Smooth muscle cell (in vitro differentiated cells): ENCODE results near the gene MTA2. TPM values are rescaled to one million over a fixed set of nuclear protein-coding genes. Genes with fewer than 3 reads are reported as not detected.

ENCODE experiments used
- DNase-seq: peaks from one replicate; lab custom pipeline; 2025; ENCODE audit not compliant: unreplicated experiment; lab: John Stamatoyannopoulos, UW
- H2AFZ ChIP-seq: fragments of 200-600 bp; sonication (generic); 2 replicates; pipeline ENCODE4 v1.6.0; 2016; ENCODE audit warnings: antibody characterized with exemption, low read depth, mild to moderate bottlenecking
- H3F3A ChIP-seq: fragments of 200-600 bp; sonication (generic); 2 replicates; pipeline ENCODE4 v1.6.0; 2017; ENCODE audit warnings: antibody characterized with exemption, low read depth
- H3K27ac ChIP-seq: fragments of 200-600 bp; sonication (generic); 2 replicates; pipeline ENCODE4 v1.5.1; 2016; ENCODE audit warnings: low read depth, mild to moderate bottlenecking
- H3K27me3 ChIP-seq: fragments of 200-600 bp; sonication (generic); 2 replicates; pipeline ENCODE4 v1.6.1; 2016; ENCODE audit warnings: low read depth, mild to moderate bottlenecking
- H3K36me3 ChIP-seq: fragments of 200-600 bp; sonication (generic); 2 replicates; pipeline ENCODE4 v1.5.1; 2016; ENCODE audit warnings: low read depth
- H3K4me1 ChIP-seq: fragments of 200-600 bp; sonication (generic); 2 replicates; pipeline ENCODE4 v1.5.1; 2016; ENCODE audit warnings: low read depth
- H3K4me2 ChIP-seq: fragments of 200-600 bp; sonication (generic); 2 replicates; pipeline ENCODE4 v1.6.0; 2016; ENCODE audit warnings: mild to moderate bottlenecking
- H3K4me3 ChIP-seq: fragments of 200-600 bp; sonication (generic); 2 replicates; pipeline ENCODE4 v1.5.1; 2016; ENCODE audit warnings: mild to moderate bottlenecking
- H3K79me2 ChIP-seq: fragments of 200-600 bp; sonication (generic); 2 replicates; pipeline ENCODE4 v1.6.0; 2016; ENCODE audit warnings: low read depth, mild to moderate bottlenecking
- H3K9ac ChIP-seq: fragments of 200-600 bp; sonication (generic); 2 replicates; pipeline ENCODE4 v1.6.0; 2016; ENCODE audit warnings: low read depth
- H3K9me3 ChIP-seq: fragments of 200-600 bp; sonication (generic); replicated peaks from 2 replicates; pipeline ENCODE4 v1.5.1; 2016; ENCODE audit warnings: low read depth
- H4K20me1 ChIP-seq: fragments of 200-600 bp; sonication (generic); 2 replicates; pipeline ENCODE4 v1.6.0; 2016; ENCODE audit warnings: low read depth
- WGBS: methylation state at CpG from one replicate; pipeline ENCODE4 v1.1.7; 2016; ENCODE audit warnings: low lambda C conversion rate; 5-methylcytosine and 5-hydroxymethylcytosine counted together
- polyA plus RNA-seq: library from polyadenylated mRNA; unstranded; fragments of >200 nt; fragmentation: Nextera tagmentation; extraction: Ambion mirVana; gene quantifications from 2 replicates; pipeline ENCODE4 v1.2.1, GENCODE V29; 2016
- total RNA-seq: library from RNA; depleted of rRNA; stranded (reverse); fragments of >200 nt; gene quantifications from 2 replicates; pipeline ENCODE4 v1.2.3, GENCODE V29; 2014
- TF ChIP-seq, protein P1 (sequence below): fragments of 200-600 bp; sonication (generic); IDR thresholded peaks from 2 replicates; pipeline ENCODE4 v1.5.1; 2017; ENCODE audit warnings: borderline replicate concordance, mild to moderate bottlenecking, antibody characterized with exemption; ENCODE audit not compliant: insufficient read depth, poor library complexity, severe bottlenecking

The MTA2 gene
- total and polyA plus RNA-seq, 2 experiments from 2014 or later = 22.7 to 65.9 TPM

DNA sequence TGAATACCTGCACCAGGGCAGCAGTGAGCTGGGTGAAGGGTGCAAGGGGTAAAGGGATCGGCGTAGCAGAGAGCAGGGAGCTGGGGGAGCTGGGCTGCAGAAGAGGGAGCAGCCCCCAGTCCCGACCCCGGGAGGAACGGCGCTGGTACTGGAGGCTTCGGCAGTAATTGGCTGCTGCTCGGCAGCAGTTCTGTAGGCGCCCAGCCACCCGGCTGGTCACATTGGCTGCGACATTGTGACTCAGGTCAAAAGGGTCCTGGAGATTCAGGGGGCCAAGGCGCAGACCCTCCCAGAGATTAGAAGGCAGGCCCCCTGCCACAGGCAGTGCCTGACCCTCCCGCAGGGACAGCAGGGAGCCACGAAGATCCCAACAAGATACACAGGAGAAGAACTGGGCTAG lies 25.8 kb downstream of the MTA2 start:
- Histone ChIP-seq H3F3A (peaks cover 5% of the 10 kb centered on the region), H3K27ac (peak overlapping the region; percentile 94), H3K4me2 (peak overlapping the region; percentile 91), H3K36me3 (peaks cover 3% of the 10 kb centered on the region), H3K4me3 (peak overlapping the region; percentile 97), H2AFZ (no peak overlapping the region), H3K79me2 (peaks cover 51% of the 10 kb centered on the region), H3K4me1 (peaks cover 11% of the 10 kb centered on the region), H3K9me3 (no peaks in the 10 kb centered on the region), H3K27me3 (no peaks in the 10 kb centered on the region), H4K20me1 (peaks cover 26% of the 10 kb centered on the region), H3K9ac (peak overlapping the region; percentile 97)
- DNase-seq = no peak
- TF ChIP-seq, protein P1, sequence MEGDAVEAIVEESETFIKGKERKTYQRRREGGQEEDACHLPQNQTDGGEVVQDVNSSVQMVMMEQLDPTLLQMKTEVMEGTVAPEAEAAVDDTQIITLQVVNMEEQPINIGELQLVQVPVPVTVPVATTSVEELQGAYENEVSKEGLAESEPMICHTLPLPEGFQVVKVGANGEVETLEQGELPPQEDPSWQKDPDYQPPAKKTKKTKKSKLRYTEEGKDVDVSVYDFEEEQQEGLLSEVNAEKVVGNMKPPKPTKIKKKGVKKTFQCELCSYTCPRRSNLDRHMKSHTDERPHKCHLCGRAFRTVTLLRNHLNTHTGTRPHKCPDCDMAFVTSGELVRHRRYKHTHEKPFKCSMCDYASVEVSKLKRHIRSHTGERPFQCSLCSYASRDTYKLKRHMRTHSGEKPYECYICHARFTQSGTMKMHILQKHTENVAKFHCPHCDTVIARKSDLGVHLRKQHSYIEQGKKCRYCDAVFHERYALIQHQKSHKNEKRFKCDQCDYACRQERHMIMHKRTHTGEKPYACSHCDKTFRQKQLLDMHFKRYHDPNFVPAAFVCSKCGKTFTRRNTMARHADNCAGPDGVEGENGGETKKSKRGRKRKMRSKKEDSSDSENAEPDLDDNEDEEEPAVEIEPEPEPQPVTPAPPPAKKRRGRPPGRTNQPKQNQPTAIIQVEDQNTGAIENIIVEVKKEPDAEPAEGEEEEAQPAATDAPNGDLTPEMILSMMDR = no peak
- 94% methylated on average over 14 of the region's 14 CpGs for WGBS

DNA sequence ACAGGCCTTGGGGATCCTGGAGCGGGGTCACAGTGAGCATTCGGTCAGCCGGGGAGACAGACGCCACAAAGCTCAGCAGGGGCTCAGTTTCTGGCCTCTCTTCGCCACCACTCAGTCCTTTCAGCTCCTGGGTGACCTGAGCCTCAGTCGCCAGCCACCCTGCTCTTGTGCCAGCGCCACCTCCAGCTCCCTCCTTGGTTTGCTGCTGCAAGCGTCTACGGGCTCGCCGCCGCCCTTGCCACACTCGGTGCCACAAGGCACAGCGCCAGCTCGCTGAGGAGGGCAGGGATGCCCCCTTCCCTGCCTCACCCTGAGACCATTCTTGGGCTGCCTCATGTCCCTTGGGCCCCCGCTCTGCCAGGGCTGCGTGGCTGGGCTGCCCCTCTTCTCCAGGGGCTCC lies 26.5 kb downstream of the MTA2 start:
- H3K9me3 ChIP-seq = no peaks in the 10 kb centered on the region
- H3K4me2 ChIP-seq = peak overlapping the region; percentile 91
- H3K4me3 ChIP-seq = peak overlapping the region; percentile 97
- no peak overlapping the region for H2AFZ ChIP-seq
- peaks cover 11% of the 10 kb centered on the region for H3K4me1 ChIP-seq
- TF ChIP-seq, protein P1 = no peak
- no peaks in the 10 kb centered on the region for H3K27me3 ChIP-seq
- H3K9ac ChIP-seq = peak overlapping the region; percentile 97
- peaks cover 31% of the 10 kb centered on the region for H4K20me1 ChIP-seq
- H3F3A ChIP-seq = peaks cover 5% of the 10 kb centered on the region
- peaks cover 3% of the 10 kb centered on the region for H3K36me3 ChIP-seq
- WGBS = 74% methylated on average over 17 of the region's 17 CpGs
- H3K27ac ChIP-seq = peak overlapping the region; percentile 94
- peaks cover 58% of the 10 kb centered on the region for H3K79me2 ChIP-seq
- DNase-seq = no peak

DNA sequence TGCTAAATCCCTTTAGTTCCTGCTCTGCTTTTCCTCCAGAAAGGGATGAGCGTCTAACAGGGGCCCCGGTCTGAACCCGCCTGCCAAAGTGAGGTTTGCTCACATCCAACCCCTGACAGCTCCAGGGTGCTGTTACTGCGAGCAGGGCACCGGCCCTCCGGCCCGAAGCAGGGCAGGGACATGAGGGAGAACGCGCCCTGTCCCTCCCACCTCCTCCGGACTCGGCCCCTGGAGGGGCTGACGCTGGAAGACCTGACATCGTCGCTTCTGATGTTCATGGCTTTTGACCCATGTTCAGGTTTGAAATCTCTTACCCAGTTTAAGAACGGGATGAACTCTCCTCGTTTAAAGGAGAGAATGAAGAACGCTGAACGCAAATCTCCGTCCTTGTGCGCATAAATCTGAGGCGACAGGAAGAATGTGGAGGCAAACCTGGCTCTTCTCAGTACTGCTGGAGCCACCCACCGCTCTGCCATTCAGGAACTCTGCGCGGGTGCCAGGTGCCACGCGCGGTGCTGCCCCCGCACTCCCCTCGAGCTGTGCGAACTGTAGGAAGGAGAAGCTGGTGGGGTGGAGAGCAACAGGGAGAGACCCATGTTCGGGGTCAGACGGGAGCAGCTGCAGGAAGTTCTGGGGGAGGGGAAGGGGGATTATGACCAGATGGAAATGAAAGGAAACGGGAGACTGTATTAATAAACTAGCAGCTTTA lies 27.1 kb downstream of the MTA2 start:
- Histone ChIP-seq H3F3A (peaks cover 5% of the 10 kb centered on the region), H3K79me2 (peaks cover 64% of the 10 kb centered on the region), H3K9me3 (no peaks in the 10 kb centered on the region), H3K9ac (peak overlapping the region; percentile 97), H3K4me3 (peak overlapping the region; percentile 97), H3K36me3 (no peaks in the 10 kb centered on the region), H3K4me1 (peaks cover 11% of the 10 kb centered on the region), H3K27me3 (no peaks in the 10 kb centered on the region), H3K27ac (peak overlapping the region; percentile 94), H2AFZ (peak overlapping the region; percentile 32), H3K4me2 (peak overlapping the region; percentile 91), H4K20me1 (peaks cover 37% of the 10 kb centered on the region)
- TF ChIP-seq, protein P1 = no peak
- no peak for DNase-seq
- 3% methylated on average over 33 of the region's 33 CpGs for WGBS
